Gastrocnemius medialis (tissue), 4 donors: ENCODE results near the gene CDKAL1. TPM values are rescaled to one million over a fixed set of nuclear protein-coding genes. Genes with fewer than 3 reads are reported as not detected.

Experiments used
- ATAC-seq, 2 donors: fragments of 150-250 bp; one replicate each; pipeline ENCODE4 v1.9.1; 2016
- DNase-seq, 2 donors: peaks; one replicate each; pipeline ENCODE4 v3.0.0-alpha.2; 2019
- H3K27ac ChIP-seq, 4 donors: fragments of 200-600 bp; sonication (generic); 1 replicate in 1 of 4; 2 replicates in 3 of 4; pipeline ENCODE4 v1.5.1; 2016 to 2018; ENCODE audit warnings: mild to moderate bottlenecking in 2 of 4, moderate library complexity in 1 of 4
- H3K27me3 ChIP-seq, 3 donors: fragments of 200-600 bp; sonication (generic) in 2 of 3; 1 replicate in 1 of 3; 2 replicates in 2 of 3; pipeline versions ENCODE4 v1.5.1 to v1.6.0; 2016 to 2019; ENCODE audit warnings: mild to moderate bottlenecking in 1 of 3, moderate library complexity in 1 of 3
- H3K36me3 ChIP-seq, 2 donors: fragments of 200-600 bp; sonication (generic) in 1 of 2; one replicate each; pipeline ENCODE4 v1.5.1; 2017 to 2018
- H3K4me1 ChIP-seq, 2 donors: fragments of 200-600 bp; sonication (generic) in 1 of 2; one replicate each; pipeline ENCODE4 v1.5.1; 2016 to 2017; ENCODE audit warnings: mild to moderate bottlenecking in 2 of 2
- H3K4me3 ChIP-seq, 4 donors: fragments of 200-600 bp; sonication (generic) in 3 of 4; 1 replicate in 1 of 4; 2 replicates in 3 of 4; pipeline ENCODE4 v1.5.1; 2016 to 2019; ENCODE audit warnings: mild to moderate bottlenecking in 2 of 4
- H3K9me3 ChIP-seq, 3 donors: fragments of 200-600 bp; sonication (generic) in 2 of 3; 1 replicate in 1 of 3; 2 replicates in 2 of 3; pipeline ENCODE4 v1.5.1; 2016 to 2019
- POLR2A ChIP-seq, 2 donors: fragments of 450-650 bp; IDR thresholded peaks; one replicate each; pipeline ENCODE4 v1.6.1; 2017; ENCODE audit warnings: antibody characterized with exemption in 2 of 2, mild to moderate bottlenecking in 2 of 2, moderate library complexity in 2 of 2
- in situ Hi-C, 4 donors: fragments of 200-750 bp; cut with MboI; loops; one replicate each; pipeline versions ENCODE4 v1.15.0 to v1.8.0; 2017; ENCODE audit warnings: low sequenced_read_pairs in 4 of 4
- intact Hi-C: fragments of 100-400 bp; cut with DNase I; formaldehyde crosslinking; loops from one replicate; pipeline ENCODE4 v1.15.1; 2023; ENCODE audit warnings: low total_unique reads
- total RNA-seq, 4 donors: library from RNA; depleted of rRNA; stranded (reverse); fragments of >200 nt; gene quantifications; one replicate each; pipeline versions ENCODE4 v1.1.0 to v1.2.3, GENCODE V29; 2016
- TF ChIP-seq, protein P1 (sequence below), 5 experiments: fragments of 450-650 bp in 3 of 5; fragments of 200-600 bp in 2 of 5; sonication (generic) in 2 of 5; IDR thresholded peaks in 4 of 5; conservative IDR thresholded peaks in 1 of 5; 1 replicate in 4 of 5; 2 replicates in 1 of 5; pipeline ENCODE4 v1.5.1; 2016 to 2019; ENCODE audit warnings: antibody characterized with exemption in 5 of 5, mild to moderate bottlenecking in 3 of 5, moderate library complexity in 3 of 5

CDKAL1 gene
- total RNA-seq, 4 donors from 2014 or later, result 9.6 to 17.0 (median 11.4) TPM

DNA sequence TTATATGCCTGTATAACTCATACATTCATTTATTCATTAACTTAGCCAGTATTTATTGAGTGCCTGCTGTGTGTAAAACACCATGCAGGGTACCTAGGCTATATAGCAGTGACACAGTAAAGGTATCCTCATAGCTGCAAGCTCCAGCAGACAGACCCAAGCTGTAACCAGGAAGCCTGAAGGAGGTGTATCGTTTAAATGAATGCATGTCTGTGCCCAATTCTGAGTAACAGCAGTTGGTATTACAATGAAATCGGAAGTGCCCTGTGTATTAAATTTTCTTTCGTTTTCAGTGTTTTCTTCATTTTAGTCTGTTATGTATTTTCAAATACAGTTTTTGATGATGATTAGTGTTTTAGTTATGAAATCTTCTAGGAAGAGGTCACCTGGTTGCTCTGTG is 573.5 kb downstream of the CDKAL1 start:
- in situ Hi-C loops, result no loop called here
- no peak for TF ChIP-seq POLR2A (IDR thresholded peaks at IDR 0.05)
- TF ChIP-seq, protein P1, sequence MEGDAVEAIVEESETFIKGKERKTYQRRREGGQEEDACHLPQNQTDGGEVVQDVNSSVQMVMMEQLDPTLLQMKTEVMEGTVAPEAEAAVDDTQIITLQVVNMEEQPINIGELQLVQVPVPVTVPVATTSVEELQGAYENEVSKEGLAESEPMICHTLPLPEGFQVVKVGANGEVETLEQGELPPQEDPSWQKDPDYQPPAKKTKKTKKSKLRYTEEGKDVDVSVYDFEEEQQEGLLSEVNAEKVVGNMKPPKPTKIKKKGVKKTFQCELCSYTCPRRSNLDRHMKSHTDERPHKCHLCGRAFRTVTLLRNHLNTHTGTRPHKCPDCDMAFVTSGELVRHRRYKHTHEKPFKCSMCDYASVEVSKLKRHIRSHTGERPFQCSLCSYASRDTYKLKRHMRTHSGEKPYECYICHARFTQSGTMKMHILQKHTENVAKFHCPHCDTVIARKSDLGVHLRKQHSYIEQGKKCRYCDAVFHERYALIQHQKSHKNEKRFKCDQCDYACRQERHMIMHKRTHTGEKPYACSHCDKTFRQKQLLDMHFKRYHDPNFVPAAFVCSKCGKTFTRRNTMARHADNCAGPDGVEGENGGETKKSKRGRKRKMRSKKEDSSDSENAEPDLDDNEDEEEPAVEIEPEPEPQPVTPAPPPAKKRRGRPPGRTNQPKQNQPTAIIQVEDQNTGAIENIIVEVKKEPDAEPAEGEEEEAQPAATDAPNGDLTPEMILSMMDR (IDR thresholded peaks at IDR 0.05 in 4 of 5, conservative IDR thresholded peaks at IDR 0.05 in 1 of 5), result no peak

DNA sequence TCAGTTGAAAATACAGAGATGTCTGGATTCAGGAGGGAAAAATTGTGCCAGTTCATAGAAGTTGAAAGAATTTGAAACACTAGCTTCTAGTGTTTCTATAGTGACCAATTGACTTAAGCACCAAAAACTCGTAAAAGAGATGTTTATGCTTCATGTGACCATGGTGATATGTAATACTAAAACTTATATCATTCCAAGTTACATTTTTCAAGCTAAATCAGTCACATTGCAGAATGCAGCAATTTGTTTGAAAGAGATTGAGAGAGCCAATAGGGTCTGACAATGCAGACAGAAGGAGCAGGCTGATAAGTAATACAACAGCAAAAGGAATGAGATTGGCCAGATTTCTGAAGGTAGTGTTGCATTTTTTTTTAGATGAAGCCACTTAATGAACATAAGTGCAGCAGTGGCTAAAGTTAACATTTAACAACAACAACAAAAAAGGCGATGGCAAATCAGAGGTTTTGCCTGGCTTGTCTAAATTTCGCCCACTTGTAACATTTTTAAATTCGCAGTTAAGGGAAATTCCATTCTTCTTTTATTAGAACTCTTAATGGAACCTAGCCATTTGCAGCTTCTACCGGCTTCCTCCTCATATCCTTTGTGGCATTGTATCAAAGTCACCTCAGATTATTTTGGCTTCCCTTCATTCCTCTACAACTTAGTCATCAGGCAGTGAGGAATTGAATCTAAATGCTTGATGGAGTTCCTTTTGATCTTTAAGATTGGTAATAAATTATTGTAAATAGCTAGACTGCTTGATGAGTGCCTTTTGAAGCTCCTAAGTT is 575.3 kb downstream of the CDKAL1 start:
- no peaks in the 10 kb centered on the region for H3K4me1 ChIP-seq
- in situ Hi-C loops, result no loop called here
- no peaks in the 10 kb centered on the region for H3K27me3 ChIP-seq
- no peak overlapping the region for H3K27ac ChIP-seq
- TF ChIP-seq, protein P1 (IDR thresholded peaks at IDR 0.05 in 4 of 5, conservative IDR thresholded peaks at IDR 0.05 in 1 of 5), result no peak
- TF ChIP-seq POLR2A (IDR thresholded peaks at IDR 0.05), result no peak
- intact Hi-C loops, result no loop called here
- no peaks in the 10 kb centered on the region for H3K36me3 ChIP-seq
- DNase-seq (no peak), ATAC-seq (no peak)
- no peak overlapping the region for H3K4me3 ChIP-seq
- H3K9me3 ChIP-seq, result no peaks in the 10 kb centered on the region

More for the DNA sequence above, 573.5 kb downstream of the CDKAL1 start:
- no peak overlapping the region for H3K4me3 ChIP-seq
- H3K9me3 ChIP-seq, result no peaks in the 10 kb centered on the region
- H3K27me3 ChIP-seq, result no peaks in the 10 kb centered on the region
- H3K36me3 ChIP-seq, result no peaks in the 10 kb centered on the region
- intact Hi-C loops, result no loop called here
- DNase-seq, result no peak
- H3K27ac ChIP-seq, result no peak overlapping the region
- no peaks in the 10 kb centered on the region for H3K4me1 ChIP-seq
- no peak for ATAC-seq

DNA sequence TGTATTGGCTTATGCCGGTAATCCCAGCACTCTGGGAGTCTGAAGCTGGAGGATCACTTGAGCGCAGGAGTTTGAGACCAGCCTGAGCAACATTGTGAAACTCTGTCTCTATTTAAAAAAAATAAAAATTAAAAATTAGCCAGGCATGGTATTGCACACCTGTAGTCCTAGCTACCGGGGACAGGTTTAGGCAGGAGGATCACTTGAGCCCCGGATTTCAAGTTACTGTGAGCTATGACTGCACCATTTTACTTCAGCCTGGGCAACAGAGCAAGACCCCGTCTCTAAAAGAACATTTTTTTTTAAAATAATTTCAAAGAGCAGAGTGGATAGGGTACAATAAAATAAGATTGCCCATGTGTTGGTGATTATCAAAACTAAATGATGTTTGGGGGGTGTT is 576.4 kb downstream of the CDKAL1 start:
- Histone ChIP-seq H3K36me3 (no peaks in the 10 kb centered on the region), H3K27ac (no peak overlapping the region), H3K4me1 (no peaks in the 10 kb centered on the region), H3K9me3 (no peaks in the 10 kb centered on the region), H3K27me3 (no peaks in the 10 kb centered on the region), H3K4me3 (no peak overlapping the region)
- in situ Hi-C loops (no loop called here), intact Hi-C loops (no loop called here)
- TF ChIP-seq, protein P1 (IDR thresholded peaks at IDR 0.05 in 4 of 5, conservative IDR thresholded peaks at IDR 0.05 in 1 of 5), result no peak
- no peak for TF ChIP-seq POLR2A (IDR thresholded peaks at IDR 0.05)
- DNase-seq (no peak), ATAC-seq (no peak)

DNA sequence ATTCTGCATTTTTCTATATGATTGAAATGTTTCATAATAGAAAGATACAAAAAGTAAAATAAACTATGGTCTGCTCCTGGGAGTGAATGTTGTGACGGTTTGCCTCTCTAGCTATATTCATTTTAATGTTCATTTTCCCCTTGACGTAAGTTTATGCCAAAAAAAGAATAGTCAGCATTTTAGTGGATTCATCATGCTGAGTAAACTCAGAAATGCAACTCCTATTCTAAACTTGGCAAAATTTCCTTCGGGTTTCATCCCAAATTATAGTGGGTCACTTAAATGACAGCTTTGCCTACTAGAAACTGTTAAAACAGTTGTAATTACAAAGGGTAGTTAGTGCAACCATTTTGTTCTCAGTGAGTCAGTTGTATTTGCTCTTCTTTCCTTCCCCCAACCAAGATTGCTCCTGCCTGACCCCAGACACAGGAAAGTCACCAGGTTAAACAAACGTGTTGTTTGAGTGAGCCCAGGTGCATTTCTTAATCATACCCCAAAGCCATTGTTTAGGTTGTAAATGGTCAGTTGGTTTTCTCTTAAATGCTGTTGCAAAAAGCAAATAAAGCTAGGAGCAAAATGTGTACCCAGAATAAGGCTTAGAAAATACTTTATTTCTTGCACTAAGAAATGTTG is 577.0 kb downstream of the CDKAL1 start:
- Histone ChIP-seq H3K27ac (no peak overlapping the region), H3K9me3 (no peaks in the 10 kb centered on the region), H3K36me3 (no peaks in the 10 kb centered on the region), H3K4me1 (no peaks in the 10 kb centered on the region), H3K27me3 (no peaks in the 10 kb centered on the region), H3K4me3 (no peak overlapping the region)
- no peak for DNase-seq
- intact Hi-C loops (no loop called here), in situ Hi-C loops (no loop called here)
- no peak for ATAC-seq
- no peak for TF ChIP-seq POLR2A (IDR thresholded peaks at IDR 0.05)
- TF ChIP-seq, protein P1 (IDR thresholded peaks at IDR 0.05 in 4 of 5, conservative IDR thresholded peaks at IDR 0.05 in 1 of 5), result no peak
